Activated CD8-positive, alpha-beta memory T cell treated with anti-CD3 and anti-CD28 coated beads, Interleukin-2, amount 50 U/mL, for 24 hours (primary cell): Measurements from ENCODE around the gene TRMT112.
A peak's percentile ranks its signal among the peaks of the same experiment; 100 is the strongest.

Experiments
- DNase-seq: peaks from one replicate; pipeline ENCODE4 v3.0.0-alpha.2; 2020; ENCODE audit errors: extremely low read depth

The TRMT112 gene

GRCh38 chr11:64351136-64351631 is 33.8 kb upstream of the TRMT112 start:
- no peak for DNase-seq

- DNase-seq = no peak
Measured at GRCh38 chr11:64349404-64349803, 32.0 kb upstream of the TRMT112 start.

- no peak for DNase-seq
Measured at GRCh38 chr11:64349025-64349387, 31.6 kb upstream of the TRMT112 start.

- DNase-seq = no peak
Measured at GRCh38 chr11:64348383-64349024, 31.1 kb upstream of the TRMT112 start.

GRCh38 chr11:64347193-64347867 is 30.0 kb upstream of the TRMT112 start:
- DNase-seq = no peak

- no peak for DNase-seq
Measured at GRCh38 chr11:64344787-64345186, 27.4 kb upstream of the TRMT112 start.

- DNase-seq = no peak
Measured at GRCh38 chr11:64343767-64344559, 26.6 kb upstream of the TRMT112 start.

GRCh38 chr11:64342869-64343745 is 25.7 kb upstream of the TRMT112 start:
- no peak for DNase-seq

GRCh38 chr11:64341851-64342791 is 24.8 kb upstream of the TRMT112 start:
- DNase-seq = peak; percentile 75

GRCh38 chr11:64341429-64341828 is 24.1 kb upstream of the TRMT112 start:
- no peak for DNase-seq

GRCh38 chr11:64340671-64341335 is 23.4 kb upstream of the TRMT112 start:
- no peak for DNase-seq

- DNase-seq = peak; percentile 60
Measured at GRCh38 chr11:64339754-64340408, 22.5 kb upstream of the TRMT112 start, which contains the start of gene CCDC88B. TSS of gene CCDC88B (plus strand) at chr11:64340204. CDS start at chr11:64340267, 63 bp downstream.

- DNase-seq = no peak
Measured at GRCh38 chr11:64339286-64339685, 21.9 kb upstream of the TRMT112 start.

GRCh38 chr11:64338716-64339115 is 21.4 kb upstream of the TRMT112 start:
- DNase-seq = no peak

GRCh38 chr11:64337538-64338249 is 20.3 kb upstream of the TRMT112 start:
- no peak for DNase-seq

- no peak for DNase-seq
Measured at GRCh38 chr11:64334764-64335735, 17.7 kb upstream of the TRMT112 start.

GRCh38 chr11:64333556-64333955 is 16.2 kb upstream of the TRMT112 start:
- DNase-seq = no peak
